T47D (cell line): Measurements from ENCODE around the gene PRKCA.

Experiments
- DNase-seq, 2 experiments: peaks; one replicate each; pipeline versions ENCODE4 v3.0.0 to v3.0.0-alpha.2; 2011 to 2012; ENCODE audit warnings: low read depth in 1 of 2, low spot score in 1 of 2
- JUND ChIP-seq: IDR thresholded peaks from 2 replicates; pipeline ENCODE4 v1.6.1; 2012; ENCODE audit warnings: low read depth
- in situ Hi-C: cut with HindIII; loops from 2 replicates; pipeline ENCODE4 v1.10.0; 2016; ENCODE audit warnings: low sequenced_read_pairs, low pct_unique_long_range_greater_than_20kb

The PRKCA gene

GRCh38 chr17:66542967-66543520 lies 240.6 kb downstream of the PRKCA start:
- TF ChIP-seq JUND = no peak

GRCh38 chr17:66543526-66543925 lies 241.1 kb downstream of the PRKCA start:
- DNase-seq = no peak
- in situ Hi-C loops = no loop called here
- no peak for TF ChIP-seq JUND

More at GRCh38 chr17:66542967-66543520, 240.6 kb downstream of the PRKCA start:
- no peak for DNase-seq
- in situ Hi-C loops = no loop called here

DNA sequence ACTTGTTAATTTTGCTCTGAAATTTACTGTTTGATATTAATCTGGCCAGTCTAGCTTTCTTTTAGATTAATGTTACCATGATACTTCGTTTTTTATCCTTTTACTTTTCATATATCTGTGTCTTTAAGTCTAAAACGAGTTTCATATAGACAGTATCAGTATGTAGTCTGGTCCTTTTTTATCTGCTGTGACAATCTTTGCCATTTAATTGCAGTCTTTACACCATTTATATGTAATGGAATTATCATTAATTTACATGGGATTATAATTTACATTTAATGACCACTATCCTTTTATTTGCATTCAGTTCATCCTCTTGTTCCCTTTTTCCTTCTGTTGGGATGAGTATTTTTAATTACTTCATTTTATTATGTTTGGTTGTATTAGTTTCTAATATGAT lies 243.5 kb downstream of the PRKCA start:
- in situ Hi-C loops = no loop called here
- no peak for TF ChIP-seq JUND
- DNase-seq = no peak

GRCh38 chr17:66547151-66547865 lies 244.9 kb downstream of the PRKCA start:
- in situ Hi-C loops = no loop called here

GRCh38 chr17:66548158-66548557 lies 245.7 kb downstream of the PRKCA start:
- in situ Hi-C loops = no loop called here
- DNase-seq = no peak
- TF ChIP-seq JUND = no peak

More at GRCh38 chr17:66547151-66547865, 244.9 kb downstream of the PRKCA start:
- no peak for TF ChIP-seq JUND
- no peak for DNase-seq

DNA sequence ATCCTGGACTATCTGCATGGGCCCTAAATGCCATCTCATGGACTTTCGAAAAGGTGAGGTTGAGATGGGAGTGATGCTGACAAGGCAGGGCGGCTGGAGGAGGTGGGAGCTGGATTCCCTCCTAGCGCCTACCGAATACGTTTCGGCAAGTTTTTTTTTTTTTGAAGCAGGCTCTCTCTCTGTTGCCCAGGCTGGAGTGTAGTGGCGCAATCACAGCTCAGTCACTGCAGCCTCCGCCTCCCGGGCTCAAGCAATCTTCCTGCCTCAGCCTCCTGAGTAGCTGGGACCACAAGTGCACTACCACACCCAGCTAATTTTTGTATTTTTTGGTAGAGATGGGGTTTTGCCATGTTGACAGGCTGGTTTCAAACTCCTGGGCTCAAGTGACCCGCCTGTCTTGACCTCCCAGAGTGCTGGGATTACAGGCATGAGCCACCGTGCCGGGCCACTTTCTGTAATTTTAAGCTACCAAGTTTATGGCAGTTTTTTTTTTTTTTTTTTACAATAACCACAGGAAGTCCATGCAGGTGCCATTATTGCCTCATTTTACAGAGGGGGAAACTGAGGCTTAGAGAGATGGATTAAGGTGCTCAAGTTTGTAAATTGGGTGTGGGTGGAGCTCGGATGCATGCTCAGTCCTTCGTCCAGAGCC lies 246.4 kb downstream of the PRKCA start:
- no peak for TF ChIP-seq JUND
- in situ Hi-C loops = no loop called here
- no peak for DNase-seq

DNA sequence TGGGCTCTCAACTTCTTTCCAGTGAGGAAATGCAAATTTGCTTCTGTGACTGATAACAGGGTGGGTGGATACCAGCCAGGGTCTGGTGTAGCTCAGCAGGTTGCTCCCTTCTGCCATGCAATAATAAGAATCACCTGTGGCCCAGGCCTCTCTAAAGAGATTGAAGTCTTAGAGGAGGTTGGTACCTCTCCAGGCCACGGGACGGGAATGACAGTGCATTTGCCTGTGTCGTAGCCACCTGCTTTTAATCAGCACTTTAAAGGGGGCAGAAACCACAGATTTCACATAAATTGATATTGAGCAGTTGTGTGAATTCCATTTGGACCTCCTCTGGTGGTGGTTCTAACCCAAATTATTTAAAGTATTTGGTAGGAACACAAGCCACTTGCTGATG lies 246.9 kb downstream of the PRKCA start:
- in situ Hi-C loops = no loop called here
- no peak for DNase-seq
- no peak for TF ChIP-seq JUND

DNA sequence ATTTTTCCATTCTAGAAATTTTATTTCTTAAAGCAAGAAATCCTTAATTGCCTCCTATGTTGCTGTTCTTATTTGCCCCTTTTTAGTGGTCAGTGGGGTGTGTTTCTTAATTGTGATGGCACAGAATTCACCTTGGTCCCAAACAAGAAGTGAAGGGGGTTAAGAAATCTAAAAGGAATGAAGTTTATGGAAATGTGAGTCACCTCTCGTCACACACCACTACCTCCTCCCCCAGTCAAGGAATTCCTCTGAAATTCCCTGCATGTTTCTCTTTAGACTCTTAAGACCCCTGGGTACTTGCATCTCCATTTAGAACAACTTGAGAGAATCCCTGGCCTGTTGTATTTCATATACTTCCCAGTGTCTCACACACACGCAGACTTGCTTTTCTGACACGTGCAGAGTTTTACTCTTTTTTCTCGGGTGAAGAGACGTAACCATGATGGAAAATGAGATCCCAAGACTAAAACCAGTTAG lies 247.4 kb downstream of the PRKCA start:
- in situ Hi-C loops = no loop called here
- no peak for DNase-seq
- no peak for TF ChIP-seq JUND

DNA sequence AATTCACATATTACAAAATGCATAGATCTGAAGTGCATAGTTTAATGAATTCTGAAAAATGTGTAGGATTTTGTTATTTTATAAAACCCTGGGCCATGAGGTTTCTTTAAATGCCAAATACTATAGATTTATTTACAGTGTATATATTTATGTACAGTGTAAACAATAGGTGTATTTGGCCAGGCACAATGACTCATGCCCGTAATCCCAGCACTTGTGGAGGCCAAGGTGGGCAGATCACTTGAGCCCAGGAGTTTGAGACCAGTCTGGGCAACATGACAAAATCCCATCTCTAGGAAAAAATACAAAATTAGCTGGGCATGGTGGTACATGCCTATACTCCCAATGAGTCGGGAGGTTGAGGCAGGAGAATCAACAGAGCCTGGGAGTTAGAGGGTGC lies 249.4 kb downstream of the PRKCA start:
- 0 out of 2 replicates have a peak, but pooled peaks have one; percentile 36 for TF ChIP-seq JUND
- in situ Hi-C loops = no loop called here
- DNase-seq = peak in 1 of 2 experiments; percentile 39

- DNase-seq = no peak
- TF ChIP-seq JUND = no peak
- in situ Hi-C loops = no loop called here
Measured at GRCh38 chr17:66552371-66552770, 250.0 kb downstream of the PRKCA start.

- DNase-seq = no peak
- no peak for TF ChIP-seq JUND
- in situ Hi-C loops = no loop called here
Measured at GRCh38 chr17:66555605-66556004, 253.2 kb downstream of the PRKCA start.

GRCh38 chr17:66557200-66557599 lies 254.8 kb downstream of the PRKCA start:
- DNase-seq = no peak
- TF ChIP-seq JUND = no peak
- in situ Hi-C loops = no loop called here

- DNase-seq = no peak
- in situ Hi-C loops = no loop called here
- TF ChIP-seq JUND = no peak
Measured at GRCh38 chr17:66557886-66558285, 255.5 kb downstream of the PRKCA start.
